Stomach smooth muscle (tissue), 2 donors: Measurements from ENCODE around the gene ZWILCH.

ENCODE experiments used
- H3K27ac ChIP-seq: one replicate; pipeline ENCODE4 v1.7.0; 2013; ENCODE audit warnings: mild to moderate bottlenecking, low read length, inconsistent platforms
- H3K27me3 ChIP-seq, 2 donors: one replicate each; pipeline ENCODE4 v1.7.0; 2013; ENCODE audit warnings: low read length in 2 of 2; ENCODE audit not compliant: insufficient read depth in 2 of 2, control insufficient read depth in 1 of 2
- H3K36me3 ChIP-seq, 2 donors: one replicate each; pipeline ENCODE4 v1.7.0; 2013; ENCODE audit warnings: low read length in 2 of 2; ENCODE audit not compliant: control insufficient read depth in 2 of 2, insufficient read depth in 2 of 2
- H3K4me1 ChIP-seq: one replicate; pipeline ENCODE4 v1.7.0; 2013; ENCODE audit warnings: low read length; ENCODE audit not compliant: control insufficient read depth, insufficient read depth
- H3K4me3 ChIP-seq, 2 donors: one replicate each; pipeline ENCODE4 v1.7.0; 2013; ENCODE audit warnings: low read length in 2 of 2
- H3K9ac ChIP-seq, 2 donors: one replicate each; pipeline ENCODE4 v1.7.0; 2013; ENCODE audit warnings: low read length in 2 of 2, mild to moderate bottlenecking in 1 of 2
- H3K9me3 ChIP-seq, 2 donors: one replicate each; pipeline ENCODE4 v1.7.0; 2013; ENCODE audit warnings: low read length in 2 of 2; ENCODE audit not compliant: control insufficient read depth in 2 of 2
- donor health status: healthy.
- donor health status: Pancreatic carcinoma.

Gene ZWILCH

DNA sequence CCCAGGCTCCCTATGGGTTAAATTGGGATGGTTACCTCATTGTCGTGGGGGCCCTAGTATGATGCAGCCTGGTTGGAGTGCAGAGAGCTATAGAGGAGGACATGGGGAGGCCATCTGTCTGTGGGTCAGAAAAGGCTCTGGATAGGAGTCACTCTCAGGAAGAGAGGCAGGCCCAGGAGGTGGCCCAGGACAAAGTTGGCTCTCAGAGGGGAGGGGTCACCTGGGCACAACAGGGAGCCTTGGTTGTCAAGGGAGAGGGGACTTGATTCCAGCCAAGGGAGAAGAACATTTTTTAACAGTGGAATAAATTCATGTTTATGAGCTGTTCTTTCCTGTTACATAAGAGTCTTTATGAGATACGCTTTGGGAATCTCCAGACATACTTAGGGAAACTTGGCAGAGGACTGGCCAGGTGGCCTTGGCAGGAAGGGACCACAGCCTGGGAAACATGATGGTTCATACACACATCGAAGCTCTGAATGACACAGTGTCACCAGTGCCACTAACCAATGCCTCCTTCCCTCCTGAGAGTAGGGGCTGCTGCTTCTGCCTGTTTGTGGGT is 88.2 kb downstream of the ZWILCH start:
- no peaks in the 10 kb centered on the region for H3K9me3 ChIP-seq
- H3K4me1 ChIP-seq: no peaks in the 10 kb centered on the region
- no peak overlapping the region for H3K27ac ChIP-seq
- H3K4me3 ChIP-seq: no peak overlapping the region
- no peak overlapping the region for H3K9ac ChIP-seq
- H3K27me3 ChIP-seq: peaks cover 0 to 3% of the 10 kb centered on the region in 2 donors
- no peaks in the 10 kb centered on the region for H3K36me3 ChIP-seq

DNA sequence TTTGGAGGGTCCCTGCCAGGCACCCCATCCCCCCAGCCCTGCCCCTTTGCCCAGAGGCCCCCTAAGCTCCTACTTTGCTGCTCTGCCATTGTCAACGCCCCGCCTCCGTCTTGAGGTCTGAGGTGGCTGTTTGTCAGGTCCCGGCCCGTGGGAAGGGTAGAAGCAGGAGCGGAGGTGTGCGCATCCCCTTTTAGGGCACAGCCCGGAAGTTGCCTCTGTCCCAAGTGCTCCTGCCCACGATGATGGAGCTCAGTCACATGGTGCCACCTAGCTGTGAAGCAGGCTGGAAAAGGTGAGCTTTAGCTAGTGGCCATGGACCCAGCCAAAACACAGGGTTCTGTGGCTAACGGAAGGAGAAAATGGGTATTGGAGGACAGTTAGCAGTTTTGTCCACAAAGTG is 89.2 kb downstream of the ZWILCH start:
- Histone ChIP-seq H3K36me3 (no peaks in the 10 kb centered on the region), H3K9me3 (no peaks in the 10 kb centered on the region), H3K27me3 (no peaks in the 10 kb centered on the region), H3K4me3 (no peak overlapping the region), H3K9ac (no peak overlapping the region), H3K27ac (no peak overlapping the region), H3K4me1 (no peaks in the 10 kb centered on the region)

DNA sequence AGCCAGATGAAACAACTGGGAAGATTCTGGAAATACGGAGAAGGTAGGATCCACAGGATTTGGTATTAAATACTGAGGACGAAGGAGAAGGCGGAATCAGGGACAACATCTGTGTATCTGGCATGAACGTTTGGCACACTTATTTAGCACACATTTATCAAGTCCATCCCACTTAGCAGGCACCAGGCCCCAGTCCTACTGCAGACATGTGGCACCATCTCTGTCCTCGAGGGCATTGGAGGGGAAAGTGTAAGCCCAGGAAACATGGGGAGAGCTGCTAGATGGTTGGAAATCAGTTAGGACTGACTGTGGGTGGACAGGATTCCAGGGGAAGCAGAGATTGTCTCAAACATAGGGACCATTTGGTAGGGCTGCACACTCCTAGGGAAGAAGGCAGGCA is 89.7 kb downstream of the ZWILCH start:
- Histone ChIP-seq H3K27me3 (no peaks in the 10 kb centered on the region), H3K27ac (no peak overlapping the region), H3K4me3 (no peak overlapping the region), H3K9me3 (no peaks in the 10 kb centered on the region), H3K36me3 (no peaks in the 10 kb centered on the region), H3K4me1 (no peaks in the 10 kb centered on the region), H3K9ac (no peak overlapping the region)

DNA sequence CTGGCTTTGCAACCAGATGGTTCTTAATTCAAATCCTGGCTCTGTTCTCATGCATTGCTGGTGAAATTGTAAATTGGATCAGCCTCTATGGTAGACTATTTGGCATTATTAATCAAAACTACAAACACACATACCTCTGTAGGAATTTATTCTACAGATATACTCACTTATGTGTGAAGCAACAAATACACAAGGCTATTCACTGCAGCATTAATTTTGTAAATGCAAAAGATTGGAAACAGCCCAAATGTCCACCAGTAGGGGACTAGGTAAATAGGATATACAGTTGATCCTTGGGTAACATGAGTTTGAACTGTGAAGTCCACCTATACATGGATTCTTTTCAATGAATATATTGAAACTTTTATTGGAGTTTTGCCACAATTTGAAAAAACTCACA is 90.2 kb downstream of the ZWILCH start:
- H3K27ac ChIP-seq: no peak overlapping the region
- H3K4me1 ChIP-seq: no peaks in the 10 kb centered on the region
- H3K27me3 ChIP-seq: peaks cover 0 to under 1% of the 10 kb centered on the region in 2 donors
- H3K36me3 ChIP-seq: no peaks in the 10 kb centered on the region
- H3K9ac ChIP-seq: no peak overlapping the region
- no peaks in the 10 kb centered on the region for H3K9me3 ChIP-seq
- H3K4me3 ChIP-seq: no peak overlapping the region

DNA sequence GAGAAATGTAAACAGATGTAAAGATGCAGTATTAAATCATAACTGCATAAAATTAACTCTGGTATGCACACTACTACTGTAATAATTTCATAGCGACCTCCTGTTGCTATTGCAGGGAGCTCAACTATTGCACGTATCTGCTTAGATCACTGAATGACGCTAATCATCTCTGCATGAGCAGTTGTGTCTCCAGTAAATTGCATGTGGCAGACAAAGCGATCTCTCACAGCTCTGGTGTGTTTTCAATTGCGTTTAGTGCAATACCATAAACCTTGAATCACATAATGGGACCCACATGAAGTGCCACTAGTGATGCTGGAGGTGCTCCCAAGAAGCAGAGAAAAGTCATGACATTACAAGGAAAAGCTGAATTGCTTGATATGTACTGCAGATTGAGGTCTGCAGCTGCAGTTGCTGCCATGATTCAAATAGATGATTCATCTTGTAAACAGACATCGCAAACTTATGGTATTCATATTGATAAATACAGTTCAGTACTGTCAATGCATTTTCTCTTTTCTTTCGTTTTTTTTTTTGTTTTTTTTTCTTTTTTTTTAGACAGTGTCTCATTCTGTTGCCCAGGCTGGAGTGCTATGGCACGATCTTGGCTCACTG is 90.9 kb downstream of the ZWILCH start:
- no peak overlapping the region for H3K9ac ChIP-seq
- no peak overlapping the region for H3K27ac ChIP-seq
- peaks cover 0 to 3% of the 10 kb centered on the region in 2 donors for H3K27me3 ChIP-seq
- H3K9me3 ChIP-seq: no peaks in the 10 kb centered on the region
- H3K36me3 ChIP-seq: no peaks in the 10 kb centered on the region
- H3K4me1 ChIP-seq: no peaks in the 10 kb centered on the region
- H3K4me3 ChIP-seq: no peak overlapping the region

DNA sequence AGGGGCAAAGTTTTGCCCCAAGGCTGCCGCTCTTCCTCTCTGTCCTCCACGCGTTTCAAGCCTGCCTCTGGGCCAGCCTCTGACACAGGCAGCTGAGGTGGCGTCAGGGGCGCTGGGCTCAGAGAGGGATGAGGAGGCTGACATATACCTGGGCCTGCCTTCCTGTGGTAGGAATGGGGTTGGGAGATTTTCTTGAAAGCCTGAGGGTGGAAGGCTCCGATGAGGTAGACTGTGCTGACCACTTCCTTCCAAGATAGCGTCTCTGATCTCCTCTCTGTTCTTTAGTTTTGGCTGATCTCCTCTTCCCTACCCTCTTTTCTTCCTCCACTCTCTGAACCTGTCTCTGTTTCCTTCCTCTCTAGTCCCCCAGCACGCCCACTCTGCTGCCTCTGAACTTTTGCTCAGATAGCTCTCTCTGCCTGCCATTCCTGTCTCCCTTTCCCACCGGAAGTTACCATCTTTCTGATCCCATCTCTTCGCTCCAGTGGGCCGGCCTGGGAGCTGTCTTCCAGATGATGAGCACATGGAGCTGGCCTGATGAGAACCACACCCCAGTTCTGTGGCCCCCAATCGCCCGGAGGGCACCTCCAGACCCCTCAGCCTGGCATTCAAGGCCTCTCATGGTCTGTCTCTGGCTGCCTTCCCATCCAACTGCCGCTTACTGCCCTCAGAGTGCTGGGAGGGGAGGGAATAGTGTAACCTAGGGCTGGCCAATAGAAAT is 93.1 kb downstream of the ZWILCH start:
- H3K9me3 ChIP-seq: no peaks in the 10 kb centered on the region
- H3K36me3 ChIP-seq: no peaks in the 10 kb centered on the region
- H3K27ac ChIP-seq: no peak overlapping the region
- no peak overlapping the region for H3K9ac ChIP-seq
- H3K4me1 ChIP-seq: no peaks in the 10 kb centered on the region
- H3K27me3 ChIP-seq: peaks cover 0 to 5% of the 10 kb centered on the region in 2 donors
- no peak overlapping the region for H3K4me3 ChIP-seq
